Gastroesophageal sphincter (tissue), 3 donors: ENCODE data around the gene NIPA2.

ENCODE experiments used
- CTCF ChIP-seq, 4 experiments: fragments of 200-600 bp in 2 of 4; fragments of 450-650 bp in 2 of 4; sonication (generic) in 1 of 4; IDR thresholded peaks; one replicate each; pipeline ENCODE4 v1.5.1; 2017 to 2019; ENCODE audit warnings: antibody characterized with exemption in 4 of 4, mild to moderate bottlenecking in 2 of 4, moderate library complexity in 2 of 4
- EP300 ChIP-seq: sonication (generic); formaldehyde crosslinking; IDR thresholded peaks from one replicate; pipeline ENCODE4 v1.6.1; 2017; ENCODE audit warnings: antibody characterized with exemption, mild to moderate bottlenecking
- POLR2A ChIP-seq, 2 donors: fragments of 450-650 bp; IDR thresholded peaks; one replicate each; pipeline ENCODE4 v1.6.1; 2017; ENCODE audit warnings: antibody characterized with exemption in 2 of 2, mild to moderate bottlenecking in 2 of 2, moderate library complexity in 1 of 2
- POLR2AphosphoS5 ChIP-seq: sonication (generic); formaldehyde crosslinking; IDR thresholded peaks from one replicate; pipeline ENCODE4 v1.6.1; 2017; ENCODE audit warnings: antibody characterized with exemption

GRCh38 chr15:22917556-22917955 lies 79.1 kb downstream of the NIPA2 start:
- TF ChIP-seq POLR2A (IDR thresholded peaks at IDR 0.05) (no peak), POLR2AphosphoS5 (no peak), CTCF (IDR thresholded peaks at IDR 0.05) (no peak), EP300 (no peak)
